Loucy (cell line): ENCODE results near the gene YTHDC2.

Experiments
- H2AFZ ChIP-seq: fragments of 200-600 bp; sonication (generic); 2 replicates; pipeline ENCODE4 v1.6.0; 2016; ENCODE audit warnings: antibody characterized with exemption, mild to moderate bottlenecking, low read length, moderate library complexity
- H3F3A ChIP-seq: fragments of 200-600 bp; 2 replicates; pipeline ENCODE4 v1.6.0; 2016; ENCODE audit warnings: antibody characterized with exemption, low read depth, mild to moderate bottlenecking
- H3K27me3 ChIP-seq: fragments of 200-600 bp; sonication (generic); 2 replicates; pipeline ENCODE4 v1.6.1; 2014; ENCODE audit warnings: low read length, mild to moderate bottlenecking; ENCODE audit not compliant: insufficient read depth, poor library complexity, severe bottlenecking
- H3K36me3 ChIP-seq: fragments of 200-600 bp; sonication (generic); 2 replicates; pipeline ENCODE4 v1.6.1; 2016; ENCODE audit warnings: low read length; ENCODE audit not compliant: insufficient read depth
- H3K4me1 ChIP-seq: fragments of 200-600 bp; sonication (generic); 2 replicates; pipeline ENCODE4 v1.5.1; 2014; ENCODE audit warnings: low read length, mild to moderate bottlenecking; ENCODE audit not compliant: insufficient read depth, poor library complexity, severe bottlenecking
- H3K4me2 ChIP-seq: fragments of 200-600 bp; sonication (generic); 2 replicates; pipeline ENCODE4 v1.6.0; 2014; ENCODE audit warnings: antibody characterized with exemption, low read length, low read depth, mild to moderate bottlenecking; ENCODE audit not compliant: poor library complexity, severe bottlenecking
- H3K4me3 ChIP-seq: fragments of 200-600 bp; sonication (generic); 2 replicates; pipeline ENCODE4 v1.5.1; 2014; ENCODE audit warnings: low read length, mild to moderate bottlenecking, mixed read lengths; ENCODE audit not compliant: poor library complexity, severe bottlenecking
- H3K79me2 ChIP-seq: fragments of 200-600 bp; sonication (generic); 2 replicates; pipeline ENCODE4 v1.6.1; 2014; ENCODE audit warnings: low read length; ENCODE audit not compliant: insufficient read depth
- H3K9ac ChIP-seq: fragments of 200-600 bp; sonication (generic); 2 replicates; pipeline ENCODE4 v1.6.0; 2014; ENCODE audit warnings: mild to moderate bottlenecking, low read depth, low read length, moderate library complexity; ENCODE audit not compliant: poor library complexity, severe bottlenecking
- H3K9me2 ChIP-seq: fragments of 200-600 bp; sonication (generic); replicated peaks from 2 replicates; pipeline ENCODE4 v1.6.1; 2016; ENCODE audit warnings: low read depth, low read length, mixed read lengths
- H3K9me3 ChIP-seq: fragments of 200-600 bp; sonication (generic); 2 replicates; pipeline ENCODE4 v1.6.1; 2014; ENCODE audit warnings: mild to moderate bottlenecking, antibody characterized with exemption, low read length, low read depth; ENCODE audit not compliant: insufficient read depth
- H4K20me1 ChIP-seq: fragments of 200-600 bp; sonication (generic); 2 replicates; pipeline ENCODE4 v1.6.0; 2014; ENCODE audit warnings: antibody characterized with exemption, low read length, mild to moderate bottlenecking; ENCODE audit not compliant: insufficient read depth, poor library complexity, severe bottlenecking
- EZH2phosphoT487 ChIP-seq: fragments of 200-600 bp; IDR thresholded peaks from 2 replicates; pipeline ENCODE4 v1.6.1; 2018; ENCODE audit warnings: antibody characterized with exemption, mild to moderate bottlenecking, moderate library complexity, borderline replicate concordance
- TF ChIP-seq, protein P1 (sequence below): fragments of 200-600 bp; sonication (generic); conservative IDR thresholded peaks from 2 replicates; pipeline ENCODE4 v1.5.1; 2014; ENCODE audit warnings: mild to moderate bottlenecking, antibody characterized with exemption, low read length

The YTHDC2 gene

DNA sequence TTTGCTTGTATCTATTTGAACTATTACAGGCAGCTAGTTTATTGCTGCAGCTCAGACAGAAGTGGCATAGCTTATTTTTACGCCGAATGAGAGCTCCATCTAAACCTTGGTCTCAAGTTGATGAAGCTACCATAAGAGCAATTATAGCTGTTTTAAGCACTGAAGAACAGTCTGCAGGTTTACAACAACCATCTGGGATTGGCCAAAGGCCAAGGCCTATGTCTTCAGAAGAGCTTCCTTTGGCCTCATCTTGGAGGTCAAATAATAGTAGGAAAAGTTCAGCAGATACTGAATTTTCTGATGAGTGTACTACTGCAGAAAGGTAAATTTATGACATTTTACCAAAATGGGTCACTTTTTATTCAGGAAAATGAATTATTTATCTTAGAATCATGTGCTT, 67.9 kb downstream of the YTHDC2 start:
- TF ChIP-seq, protein P1, sequence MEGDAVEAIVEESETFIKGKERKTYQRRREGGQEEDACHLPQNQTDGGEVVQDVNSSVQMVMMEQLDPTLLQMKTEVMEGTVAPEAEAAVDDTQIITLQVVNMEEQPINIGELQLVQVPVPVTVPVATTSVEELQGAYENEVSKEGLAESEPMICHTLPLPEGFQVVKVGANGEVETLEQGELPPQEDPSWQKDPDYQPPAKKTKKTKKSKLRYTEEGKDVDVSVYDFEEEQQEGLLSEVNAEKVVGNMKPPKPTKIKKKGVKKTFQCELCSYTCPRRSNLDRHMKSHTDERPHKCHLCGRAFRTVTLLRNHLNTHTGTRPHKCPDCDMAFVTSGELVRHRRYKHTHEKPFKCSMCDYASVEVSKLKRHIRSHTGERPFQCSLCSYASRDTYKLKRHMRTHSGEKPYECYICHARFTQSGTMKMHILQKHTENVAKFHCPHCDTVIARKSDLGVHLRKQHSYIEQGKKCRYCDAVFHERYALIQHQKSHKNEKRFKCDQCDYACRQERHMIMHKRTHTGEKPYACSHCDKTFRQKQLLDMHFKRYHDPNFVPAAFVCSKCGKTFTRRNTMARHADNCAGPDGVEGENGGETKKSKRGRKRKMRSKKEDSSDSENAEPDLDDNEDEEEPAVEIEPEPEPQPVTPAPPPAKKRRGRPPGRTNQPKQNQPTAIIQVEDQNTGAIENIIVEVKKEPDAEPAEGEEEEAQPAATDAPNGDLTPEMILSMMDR = no peak
- TF ChIP-seq EZH2phosphoT487 = no peak
- H3K9me3 ChIP-seq = no peaks in the 10 kb centered on the region
- H3K36me3 ChIP-seq = peaks cover 9% of the 10 kb centered on the region; the same call in 1 of the 2 replicates
- no peaks in the 10 kb centered on the region for H3K79me2 ChIP-seq
- no peak overlapping the region for H3K9ac ChIP-seq
- H3K4me2 ChIP-seq = no peak overlapping the region
- H3K4me1 ChIP-seq = no peaks in the 10 kb centered on the region
- H3K27me3 ChIP-seq = no peaks in the 10 kb centered on the region
- H3K9me2 ChIP-seq = no peaks in the 10 kb centered on the region
- no peak overlapping the region for H3K4me3 ChIP-seq
- H4K20me1 ChIP-seq = no peaks in the 10 kb centered on the region
- no peaks in the 10 kb centered on the region for H3F3A ChIP-seq
- H2AFZ ChIP-seq = no peak overlapping the region

DNA sequence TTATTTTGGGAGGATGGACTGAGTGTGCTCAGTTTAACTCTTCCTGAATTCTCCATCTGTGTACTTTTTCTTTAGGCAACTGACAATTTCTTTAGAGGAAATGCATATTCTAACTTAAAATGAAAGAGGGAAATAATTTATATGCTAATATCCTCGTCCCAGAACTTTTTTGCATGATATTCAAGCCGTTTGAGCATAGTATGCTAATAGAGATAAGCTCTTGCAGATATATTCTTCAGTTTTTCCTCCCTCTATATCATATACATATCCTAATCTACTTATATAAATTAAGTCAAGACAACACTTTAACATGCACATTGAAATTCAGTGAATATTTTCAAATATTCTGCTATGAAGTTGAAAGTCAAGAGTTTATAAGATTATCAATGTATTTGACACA, 84.7 kb downstream of the YTHDC2 start:
- Histone ChIP-seq H4K20me1 (no peaks in the 10 kb centered on the region), H3K9ac (no peak overlapping the region), H3K4me2 (no peak overlapping the region), H3F3A (no peaks in the 10 kb centered on the region), H2AFZ (no peak overlapping the region), H3K27me3 (no peaks in the 10 kb centered on the region), H3K36me3 (peaks cover 6% of the 10 kb centered on the region; the same call in 1 of the 2 replicates), H3K9me2 (no peaks in the 10 kb centered on the region), H3K4me1 (no peaks in the 10 kb centered on the region), H3K4me3 (no peak overlapping the region), H3K9me3 (no peaks in the 10 kb centered on the region), H3K79me2 (no peaks in the 10 kb centered on the region)
- TF ChIP-seq EZH2phosphoT487 = no peak
- TF ChIP-seq, protein P1 = no peak

DNA sequence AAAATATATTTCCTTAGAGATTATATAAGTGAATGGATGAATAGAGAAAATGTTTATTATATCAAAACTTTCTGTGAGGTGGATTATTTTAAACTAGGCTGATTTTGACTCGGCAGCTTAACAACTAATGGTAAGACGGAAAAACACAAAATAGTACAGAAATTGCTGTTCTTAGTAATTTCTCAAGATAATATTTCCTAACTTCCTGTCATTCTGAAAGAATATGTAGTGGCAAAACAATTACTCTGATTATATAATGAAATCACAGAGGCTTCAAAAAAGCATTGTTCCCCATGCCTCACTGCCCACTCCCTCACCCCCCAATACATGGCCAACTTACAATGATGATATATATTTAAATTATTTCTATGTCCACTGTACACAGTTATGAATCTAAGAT, 85.4 kb downstream of the YTHDC2 start:
- no peak overlapping the region for H3K4me2 ChIP-seq
- peaks cover 3% of the 10 kb centered on the region; the same call in 1 of the 2 replicates for H3K36me3 ChIP-seq
- H2AFZ ChIP-seq = no peak overlapping the region
- H3K9me3 ChIP-seq = no peaks in the 10 kb centered on the region
- no peak overlapping the region for H3K4me3 ChIP-seq
- H4K20me1 ChIP-seq = no peaks in the 10 kb centered on the region
- H3K4me1 ChIP-seq = no peaks in the 10 kb centered on the region
- no peaks in the 10 kb centered on the region for H3K79me2 ChIP-seq
- H3K9ac ChIP-seq = no peak overlapping the region
- H3F3A ChIP-seq = no peaks in the 10 kb centered on the region
- H3K9me2 ChIP-seq = no peaks in the 10 kb centered on the region
- TF ChIP-seq EZH2phosphoT487 = no peak
- TF ChIP-seq, protein P1 = no peak
- no peaks in the 10 kb centered on the region for H3K27me3 ChIP-seq
